NCI-H774 (cell line): ENCODE data around the gene BLVRA.
"Not testable (repeated sequence)": the region's sequence is repeated elsewhere in the genome, so short reads cannot be mapped to it uniquely, and the experiment has no call there.

Source experiments
- DNase-seq: peaks from one replicate; lab custom pipeline; 2025; lab: John Stamatoyannopoulos, UW

BLVRA gene

DNA sequence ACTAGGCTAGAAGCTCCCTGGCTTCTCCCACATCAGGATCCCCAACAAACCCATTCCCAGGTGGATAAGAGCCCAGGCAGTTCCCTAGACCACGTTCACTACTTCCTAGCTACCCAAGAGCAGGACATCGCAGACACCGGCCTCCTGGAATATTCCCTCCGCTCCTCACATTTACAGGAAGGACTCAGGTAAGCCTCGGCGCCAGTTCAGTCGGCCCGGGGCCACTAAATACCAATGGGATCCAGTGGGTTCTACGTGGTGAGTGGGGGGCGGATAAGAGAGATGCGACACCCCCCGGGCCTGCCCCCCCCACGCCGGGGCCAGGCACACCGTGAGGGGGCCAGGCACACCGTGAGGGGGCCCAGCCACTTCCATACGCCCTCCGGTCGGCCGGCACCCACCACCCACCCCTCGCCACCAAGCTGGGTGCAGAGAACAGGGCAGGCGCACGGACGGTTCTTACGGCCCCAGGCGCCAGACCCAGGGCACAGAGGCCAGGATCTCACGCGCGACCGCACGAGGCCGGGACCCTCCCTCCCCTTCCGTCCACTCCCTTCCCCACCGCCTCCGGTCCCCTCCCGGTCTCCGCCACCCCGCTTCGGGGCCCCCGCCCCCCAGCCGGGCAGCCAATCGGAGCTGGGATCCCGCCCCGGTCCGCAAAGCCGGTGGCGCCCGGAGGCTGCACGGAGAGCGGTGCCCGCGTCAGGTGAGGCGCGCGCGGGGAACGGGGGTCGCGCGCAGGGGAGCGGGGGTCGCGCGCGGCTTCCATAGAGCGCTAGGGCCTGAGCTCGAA lies at the start of gene BLVRA:
BLVRA (plus strand) TSS at position 652 of the 793 bp plus-strand sequence. CDS start 12,479 bp downstream, outside the sequence.
- DNase-seq: peak; percentile 48

- DNase-seq: no peak
Observed at GRCh38 chr7:43711503-43711902, 47.0 kb upstream of the BLVRA start.

- DNase-seq: not testable (repeated sequence)
Observed at GRCh38 chr7:43715966-43716365, 42.5 kb upstream of the BLVRA start.

DNA sequence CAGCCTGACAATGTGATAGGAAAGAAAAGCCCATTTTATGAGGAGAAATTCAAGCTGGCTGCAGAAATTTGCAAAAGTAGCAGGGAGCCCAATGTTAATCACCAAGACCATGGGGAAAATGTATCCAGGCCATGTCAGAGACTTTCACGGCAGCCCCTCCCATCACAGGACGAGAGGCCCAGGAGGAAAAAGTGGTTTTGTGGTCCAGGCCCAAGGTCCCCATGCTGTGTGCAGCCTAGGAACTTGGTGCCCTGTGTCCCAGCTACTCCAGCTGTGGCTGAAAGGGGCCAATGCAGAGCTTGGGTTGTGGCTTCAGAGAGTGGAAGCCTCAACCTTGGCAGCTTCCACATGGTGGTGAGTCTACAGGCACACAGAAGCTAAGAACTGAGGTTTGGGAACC lies 41.9 kb upstream of the BLVRA start:
- DNase-seq: no peak

GRCh38 chr7:43721193-43721806 lies 37.2 kb upstream of the BLVRA start:
- peak; percentile 21 for DNase-seq

- DNase-seq: no peak
Observed at GRCh38 chr7:43723007-43723341, 35.5 kb upstream of the BLVRA start.

GRCh38 chr7:43725251-43725650 lies 33.2 kb upstream of the BLVRA start:
- DNase-seq: no peak

GRCh38 chr7:43726466-43726865 lies 32.0 kb upstream of the BLVRA start:
- DNase-seq: no peak

DNA sequence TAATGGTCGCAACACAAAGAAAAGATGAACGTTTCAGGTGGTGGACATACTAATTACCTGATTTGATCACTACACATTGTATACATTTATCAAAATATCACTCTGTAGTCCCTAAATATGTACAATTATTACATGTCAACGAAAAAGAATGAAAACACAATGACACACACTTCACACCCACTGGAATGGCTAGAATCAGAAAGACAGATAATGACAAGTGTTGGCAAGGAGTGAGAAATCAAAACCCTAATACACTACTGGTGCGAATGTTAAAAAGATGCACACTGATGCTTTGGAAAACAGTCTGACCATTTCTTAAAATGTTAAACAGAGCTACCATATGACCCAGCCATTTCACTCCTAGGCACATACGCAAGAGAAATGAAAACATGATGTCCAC lies 31.5 kb upstream of the BLVRA start:
- no peak for DNase-seq

- no peak for DNase-seq
Observed at GRCh38 chr7:43727494-43727893, 31.0 kb upstream of the BLVRA start.

- DNase-seq: peak; percentile 88
Observed at GRCh38 chr7:43729214-43729923, 29.1 kb upstream of the BLVRA start, which contains the start of gene COA1. Gene COA1 (minus strand): TSS chr7:43729523. CDS start chr7:43648614, 80,909 bp downstream.

DNA sequence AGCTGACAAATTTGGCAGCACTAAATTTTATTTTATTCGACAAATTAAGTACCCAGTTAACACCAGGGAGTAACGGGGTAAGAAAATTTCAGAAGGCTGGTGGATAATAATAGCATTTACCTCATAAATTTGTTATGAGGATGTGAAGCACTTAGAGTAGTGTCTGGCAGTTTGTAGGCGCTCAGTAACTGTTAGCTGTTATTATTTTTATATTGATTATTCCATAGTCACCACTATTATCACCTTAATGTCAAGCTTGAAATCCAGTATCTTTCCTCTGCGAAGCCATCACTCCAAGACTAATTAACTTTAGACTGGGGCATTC lies 28.6 kb upstream of the BLVRA start:
- DNase-seq: no peak

DNA sequence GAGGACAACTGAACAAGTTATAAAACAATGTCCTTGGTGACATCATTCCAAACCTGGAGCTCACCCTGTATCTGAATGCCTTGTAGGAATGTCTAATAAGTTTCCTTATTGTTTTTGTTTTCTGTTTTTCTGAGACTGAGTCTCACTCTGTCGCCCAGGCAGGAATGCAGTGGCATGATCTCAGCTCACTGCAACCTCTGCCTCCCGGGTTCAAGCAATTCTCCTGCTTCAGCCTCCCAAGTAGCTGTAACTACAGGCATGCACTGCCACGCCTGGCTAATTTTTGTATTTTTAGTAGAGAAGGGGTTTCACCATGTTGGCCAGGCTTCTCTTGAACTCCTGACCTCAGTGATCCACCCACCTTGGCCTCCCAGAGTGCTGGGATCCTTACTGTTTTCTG lies 27.0 kb upstream of the BLVRA start:
- not testable (repeated sequence) for DNase-seq

- not testable (repeated sequence) for DNase-seq
Observed at GRCh38 chr7:43734575-43735332, 23.7 kb upstream of the BLVRA start.

DNA sequence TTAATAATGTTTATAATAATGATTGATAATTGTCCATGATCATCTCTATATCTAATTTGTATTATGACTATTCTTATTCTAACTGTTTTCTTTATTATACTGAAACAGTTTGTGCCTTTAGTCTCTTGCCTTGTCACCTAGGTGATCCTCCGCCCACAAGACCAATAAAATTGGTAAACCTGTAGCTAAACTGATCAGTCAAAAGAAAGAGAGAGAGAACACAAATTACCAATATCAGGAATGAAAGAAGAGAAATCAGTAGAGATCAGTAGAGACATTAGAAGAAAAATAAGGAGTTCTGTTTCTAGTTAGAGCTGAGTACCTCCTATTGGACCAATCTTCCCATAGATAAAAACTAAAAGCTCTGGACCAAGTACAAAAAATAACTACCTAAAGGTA lies 23.1 kb upstream of the BLVRA start:
- no peak for DNase-seq

DNA sequence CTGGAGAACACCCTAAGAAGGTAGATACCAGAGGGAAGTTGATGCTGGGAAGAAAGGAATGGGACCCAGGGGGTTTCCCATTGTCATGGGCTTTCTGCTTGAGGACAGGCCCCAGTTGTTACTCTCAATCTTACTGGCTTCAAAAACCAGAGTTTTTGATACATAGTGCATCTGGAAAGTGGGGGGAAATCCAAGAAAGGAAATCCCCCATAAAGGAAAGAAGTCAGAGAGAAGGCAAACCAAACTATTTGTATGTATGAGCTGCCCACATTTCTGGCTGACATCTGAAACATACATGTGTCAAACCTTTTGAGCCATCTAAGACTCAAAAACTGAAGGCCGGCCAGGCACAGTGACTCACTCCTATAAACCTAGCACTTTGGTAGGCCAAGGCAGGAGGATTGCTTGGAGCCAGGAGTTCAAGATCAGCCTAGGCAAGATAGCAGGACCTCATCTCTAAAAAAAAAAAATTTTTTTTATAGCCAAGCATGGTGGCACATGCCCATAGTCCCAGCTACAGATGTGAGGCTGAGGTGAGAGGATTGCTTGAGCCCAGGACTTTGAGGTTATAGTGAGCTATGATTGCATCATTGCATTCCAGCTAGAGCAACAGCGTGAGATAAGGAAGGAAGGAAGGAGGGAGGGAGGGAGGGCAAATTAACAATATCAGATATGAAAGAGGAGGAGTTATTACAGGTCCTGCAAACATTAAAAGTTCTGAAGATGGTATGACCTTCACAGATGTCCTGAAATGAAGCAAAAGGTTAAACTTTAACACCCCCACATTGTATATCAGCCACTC lies 22.5 kb upstream of the BLVRA start:
- no peak for DNase-seq

- no peak for DNase-seq
Observed at GRCh38 chr7:43737467-43738127, 20.9 kb upstream of the BLVRA start.

GRCh38 chr7:43742692-43743091 lies 15.8 kb upstream of the BLVRA start:
- DNase-seq: no peak

DNA sequence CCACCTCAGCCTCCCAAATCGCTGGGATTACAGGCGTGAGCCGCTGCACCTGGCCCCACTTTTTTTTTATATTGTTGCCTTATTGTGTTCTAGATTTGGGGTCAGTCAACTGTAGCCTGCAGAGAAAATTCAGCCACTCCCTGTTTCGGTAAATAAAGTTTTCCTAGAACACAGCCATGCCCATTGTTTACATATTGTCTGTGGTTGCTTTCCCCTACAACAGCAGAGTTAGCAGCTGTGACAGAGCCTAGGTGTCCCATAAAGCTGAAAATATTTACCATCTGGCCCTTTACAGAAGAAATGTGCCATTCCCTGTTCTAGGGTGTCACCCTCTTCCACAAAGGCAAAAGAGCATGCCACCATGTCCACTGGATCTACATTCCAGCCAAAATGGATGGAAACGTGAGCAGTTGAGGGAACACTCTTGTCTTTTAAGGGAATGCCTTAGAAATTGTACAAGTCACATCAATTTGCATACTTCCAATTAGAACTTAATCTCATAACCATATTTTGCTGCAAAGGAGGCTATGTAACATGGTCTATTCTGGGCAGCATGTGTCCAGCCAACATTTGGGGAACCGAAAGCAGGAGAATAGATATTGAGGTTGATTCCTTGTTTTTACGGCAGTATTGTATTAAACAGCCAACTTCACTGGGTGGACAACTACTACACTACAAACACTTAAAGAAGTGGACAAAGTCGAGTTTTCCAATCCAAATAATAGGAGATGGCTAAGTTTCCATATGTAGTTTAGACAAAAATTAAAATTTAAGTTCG lies 11.0 kb upstream of the BLVRA start:
- peak; percentile 8 for DNase-seq

GRCh38 chr7:43749383-43749940 lies 9.0 kb upstream of the BLVRA start:
- DNase-seq: no peak
